GM19099 (cell line): ENCODE results near the gene ABHD17C.

Experiments
- POLR2A ChIP-seq: IDR thresholded peaks from 3 replicates; pipeline ENCODE4 v1.6.1; 2011; ENCODE audit warnings: low read depth; ENCODE audit not compliant: insufficient read length; ENCODE audit errors: extremely low read depth

The ABHD17C gene

GRCh38 chr15:80695099-80695910, at the start of gene ABHD17C:
Gene ABHD17C, plus strand, starts transcription at chr15:80695310. Its CDS starts 120 bp downstream, at chr15:80695430.
- no peak for TF ChIP-seq POLR2A

GRCh38 chr15:80645494-80646065, 49.5 kb upstream of the ABHD17C start:
- TF ChIP-seq POLR2A, result no peak

DNA sequence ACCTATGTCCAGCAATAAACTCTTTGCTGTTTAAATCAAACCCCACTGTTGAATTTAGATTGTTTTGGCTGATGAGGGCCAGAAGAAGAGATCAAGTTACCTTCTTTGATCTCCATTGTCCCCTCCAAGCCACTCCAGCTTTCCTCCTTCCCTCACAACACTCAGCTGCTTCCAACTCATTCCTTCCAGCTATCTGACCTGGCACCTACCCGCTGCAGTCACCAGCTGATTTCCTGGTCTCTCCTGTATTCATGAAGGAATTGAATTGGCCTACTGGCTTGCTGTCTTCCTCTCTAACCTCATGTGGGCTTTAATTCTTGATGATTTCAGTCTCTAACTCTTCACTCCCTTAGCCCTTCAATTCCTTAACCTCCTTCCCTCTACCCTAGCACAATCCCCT, 40.8 kb upstream of the ABHD17C start:
- no peak for TF ChIP-seq POLR2A

DNA sequence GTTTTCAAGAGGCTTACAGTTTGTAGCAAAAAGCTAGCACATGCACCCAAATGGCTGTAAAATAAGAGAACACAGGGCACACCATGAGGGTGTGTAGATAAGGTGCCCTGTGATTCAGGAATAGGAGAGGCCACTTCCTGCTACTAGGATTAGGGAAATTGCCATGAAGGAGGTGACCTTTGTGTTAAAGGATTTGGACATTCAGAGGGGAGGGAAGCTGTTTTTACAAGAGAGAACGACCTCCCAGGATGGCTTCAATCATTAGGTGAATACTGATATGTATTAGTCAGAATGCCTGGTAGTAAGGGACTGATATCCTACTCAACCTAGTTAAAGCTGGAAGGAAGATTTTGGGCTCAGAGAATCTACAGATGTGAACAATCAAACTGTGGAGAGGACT, 35.7 kb upstream of the ABHD17C start:
- no peak for TF ChIP-seq POLR2A

GRCh38 chr15:80660119-80660518, 35.0 kb upstream of the ABHD17C start:
- no peak for TF ChIP-seq POLR2A

- no peak for TF ChIP-seq POLR2A
Measured at GRCh38 chr15:80662129-80662528, 33.0 kb upstream of the ABHD17C start.

- no peak for TF ChIP-seq POLR2A
Measured at GRCh38 chr15:80662757-80663553, 32.2 kb upstream of the ABHD17C start.

GRCh38 chr15:80665151-80665550, 30.0 kb upstream of the ABHD17C start:
- TF ChIP-seq POLR2A, result no peak

- no peak for TF ChIP-seq POLR2A
Measured at GRCh38 chr15:80667936-80668335, 27.2 kb upstream of the ABHD17C start.

DNA sequence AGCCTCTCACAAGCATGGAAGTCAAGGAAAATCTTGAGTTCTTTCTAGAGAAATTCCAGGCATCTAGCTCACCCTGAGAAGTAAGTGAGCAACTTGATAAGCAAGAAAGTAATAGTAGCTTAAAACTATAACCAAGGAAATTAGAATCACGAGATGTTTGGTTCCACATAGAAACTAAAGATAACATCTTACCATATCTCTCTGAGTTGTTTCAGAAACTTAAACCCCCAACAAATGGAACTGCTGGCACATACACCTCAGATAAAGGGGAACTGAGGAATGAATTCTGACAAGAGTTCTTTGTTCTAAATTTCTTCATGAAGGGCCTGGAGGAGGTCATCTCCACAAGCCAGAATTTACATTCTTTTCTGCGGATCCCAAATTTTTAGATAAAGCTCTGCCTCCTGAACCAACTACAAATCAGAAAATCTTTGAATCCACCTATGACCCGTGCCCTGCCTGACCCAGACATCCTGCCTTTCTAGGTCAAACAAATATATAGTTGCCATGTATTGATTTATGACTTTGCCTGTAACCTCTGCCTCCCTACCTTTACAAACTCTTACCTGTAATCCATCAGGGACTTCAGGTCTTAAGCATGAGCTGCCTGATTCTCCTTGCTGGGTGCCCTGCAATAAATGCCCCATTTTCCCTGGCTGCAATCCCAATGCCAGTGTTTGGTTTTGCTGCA, 26.4 kb upstream of the ABHD17C start:
- TF ChIP-seq POLR2A, result no peak

DNA sequence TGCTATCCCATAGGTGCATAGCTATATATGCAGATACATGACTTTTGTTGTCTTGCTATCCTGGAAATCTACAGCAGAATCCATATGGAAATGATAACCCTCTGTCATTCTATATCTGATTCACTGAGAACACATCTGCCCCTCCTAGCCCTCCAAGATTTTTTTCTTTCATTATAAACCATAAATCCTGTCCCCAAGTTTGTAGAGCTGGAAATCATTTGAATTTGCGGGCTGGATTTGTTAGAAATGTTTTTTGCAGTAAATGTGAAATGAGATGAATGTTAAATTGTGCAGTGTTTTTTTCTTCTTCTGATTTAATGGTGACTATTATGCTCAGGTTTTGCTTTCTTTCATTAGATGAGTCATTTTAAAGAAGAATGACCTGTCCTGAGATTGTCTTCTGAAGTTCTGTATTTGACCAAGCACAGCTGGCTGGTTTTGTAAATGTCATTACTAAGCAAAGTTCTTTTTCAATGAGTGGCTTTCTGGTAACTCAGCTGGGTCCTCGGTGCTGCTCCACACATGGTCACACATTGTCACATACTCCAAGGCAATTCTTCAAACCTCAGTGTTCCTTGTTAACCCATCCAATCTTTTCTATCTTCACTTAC, 25.3 kb upstream of the ABHD17C start:
- TF ChIP-seq POLR2A, result no peak

DNA sequence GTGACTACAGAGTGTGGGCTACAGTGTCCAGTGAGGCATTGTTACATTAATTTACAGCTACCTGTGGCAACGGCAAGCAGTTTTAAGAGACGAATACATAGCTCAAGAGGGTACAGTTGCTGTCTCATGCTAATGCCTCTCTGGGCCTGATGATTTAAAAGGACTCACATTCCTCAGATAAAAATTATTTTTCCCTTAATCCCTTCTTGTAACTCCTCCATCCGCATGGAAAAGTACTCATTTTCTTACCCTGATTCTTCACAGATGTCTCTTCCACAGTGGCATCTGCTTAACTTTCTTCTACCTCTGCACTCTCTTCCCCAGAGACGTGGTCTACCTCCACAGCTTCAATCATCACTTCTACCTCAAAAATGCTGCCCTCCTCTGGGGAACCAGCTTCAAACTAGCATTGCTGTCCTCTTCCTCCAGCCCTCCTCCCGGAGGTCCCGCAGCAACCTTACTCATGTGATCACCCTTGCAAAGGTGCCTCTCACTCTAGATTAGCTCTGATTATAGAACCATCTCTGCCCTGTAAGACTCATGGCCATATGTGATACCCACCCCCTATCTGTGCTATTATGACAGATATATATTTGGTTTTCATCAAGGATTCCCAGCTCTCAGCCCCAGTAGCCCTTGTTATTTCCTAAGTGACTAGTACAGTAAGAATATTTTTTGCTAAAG, 21.4 kb upstream of the ABHD17C start:
- no peak for TF ChIP-seq POLR2A

- TF ChIP-seq POLR2A, result no peak
Measured at GRCh38 chr15:80674245-80674614, 20.9 kb upstream of the ABHD17C start.

- no peak for TF ChIP-seq POLR2A
Measured at GRCh38 chr15:80677041-80677440, 18.1 kb upstream of the ABHD17C start.

- TF ChIP-seq POLR2A, result no peak
Measured at GRCh38 chr15:80679167-80679803, 15.8 kb upstream of the ABHD17C start.

DNA sequence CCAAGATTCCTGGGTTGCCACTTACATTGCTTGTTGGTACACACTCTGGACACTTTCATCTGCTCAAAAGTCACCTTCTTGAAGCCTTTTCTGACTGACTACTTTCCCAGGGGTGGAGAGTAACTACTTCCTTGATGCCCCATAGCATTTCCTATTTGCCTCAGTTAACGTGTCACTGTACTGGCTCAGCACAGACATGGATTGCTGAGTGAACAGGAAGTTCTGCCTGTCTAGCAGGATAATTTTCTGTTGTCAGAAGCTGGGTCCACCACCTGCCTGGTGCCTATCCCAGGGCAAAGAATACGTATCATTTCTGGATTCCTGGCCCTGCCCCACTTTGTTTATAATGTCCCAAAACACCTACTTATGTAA, 15.3 kb upstream of the ABHD17C start:
- no peak for TF ChIP-seq POLR2A
